Measurements from ENCODE around the gene SPRR5.

DNA sequence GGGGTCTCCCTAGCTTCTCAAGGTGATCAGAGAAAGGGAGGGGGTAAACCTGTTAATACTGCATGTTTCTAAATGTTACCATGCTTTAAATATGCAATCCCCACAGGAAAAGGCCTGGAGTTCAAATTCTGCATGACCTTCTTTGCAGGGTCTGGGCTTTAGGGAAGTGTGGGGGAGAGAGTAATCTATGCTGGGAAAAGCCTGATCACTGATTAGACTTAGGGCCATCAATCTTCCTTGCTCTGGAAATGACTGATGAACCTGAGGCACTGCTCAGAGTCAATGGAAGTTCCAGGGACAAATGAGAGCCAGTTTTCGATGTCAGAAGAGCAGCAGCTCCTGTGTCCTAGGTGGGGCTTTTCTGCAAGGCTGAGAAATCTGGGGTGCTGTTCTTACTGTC lies 33.7 kb downstream of the SPRR5 start:
- TF ChIP-seq EZH2phosphoT487 (IDR thresholded peaks at IDR 0.05; ENCODE audit: low read length): no peak
- TF ChIP-seq, protein P1, sequence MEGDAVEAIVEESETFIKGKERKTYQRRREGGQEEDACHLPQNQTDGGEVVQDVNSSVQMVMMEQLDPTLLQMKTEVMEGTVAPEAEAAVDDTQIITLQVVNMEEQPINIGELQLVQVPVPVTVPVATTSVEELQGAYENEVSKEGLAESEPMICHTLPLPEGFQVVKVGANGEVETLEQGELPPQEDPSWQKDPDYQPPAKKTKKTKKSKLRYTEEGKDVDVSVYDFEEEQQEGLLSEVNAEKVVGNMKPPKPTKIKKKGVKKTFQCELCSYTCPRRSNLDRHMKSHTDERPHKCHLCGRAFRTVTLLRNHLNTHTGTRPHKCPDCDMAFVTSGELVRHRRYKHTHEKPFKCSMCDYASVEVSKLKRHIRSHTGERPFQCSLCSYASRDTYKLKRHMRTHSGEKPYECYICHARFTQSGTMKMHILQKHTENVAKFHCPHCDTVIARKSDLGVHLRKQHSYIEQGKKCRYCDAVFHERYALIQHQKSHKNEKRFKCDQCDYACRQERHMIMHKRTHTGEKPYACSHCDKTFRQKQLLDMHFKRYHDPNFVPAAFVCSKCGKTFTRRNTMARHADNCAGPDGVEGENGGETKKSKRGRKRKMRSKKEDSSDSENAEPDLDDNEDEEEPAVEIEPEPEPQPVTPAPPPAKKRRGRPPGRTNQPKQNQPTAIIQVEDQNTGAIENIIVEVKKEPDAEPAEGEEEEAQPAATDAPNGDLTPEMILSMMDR (IDR thresholded peaks at IDR 0.05; ENCODE audit: low read length): no peak
